ENCODE data around the gene FBXO9.

Gene FBXO9

GRCh38 chr6:53065266-53066076 is at the start of gene FBXO9:
FBXO9 (plus strand) TSS chr6:53065404; CDS start chr6:53065790, 386 bp downstream.
- no peak for DNase-seq (ENCODE audit: low read depth, low spot score)

GRCh38 chr6:53015486-53015885 is 49.7 kb upstream of the FBXO9 start:
- DNase-seq (ENCODE audit: low read depth, low spot score): no peak

GRCh38 chr6:53018446-53018845 is 46.8 kb upstream of the FBXO9 start:
- no peak for DNase-seq (ENCODE audit: low read depth, low spot score)

- DNase-seq (ENCODE audit: low read depth, low spot score): no peak
Measured at GRCh38 chr6:53020005-53020744, 45.0 kb upstream of the FBXO9 start.

GRCh38 chr6:53023323-53023722 is 41.9 kb upstream of the FBXO9 start:
- no peak for DNase-seq (ENCODE audit: low read depth, low spot score)

GRCh38 chr6:53026526-53026925 is 38.7 kb upstream of the FBXO9 start:
- DNase-seq (ENCODE audit: low read depth, low spot score): no peak

- no peak for DNase-seq (ENCODE audit: low read depth, low spot score)
Measured at GRCh38 chr6:53027131-53027718, 38.0 kb upstream of the FBXO9 start.

GRCh38 chr6:53028467-53028866 is 36.7 kb upstream of the FBXO9 start:
- DNase-seq (ENCODE audit: low read depth, low spot score): no peak

- no peak for DNase-seq (ENCODE audit: low read depth, low spot score)
Measured at GRCh38 chr6:53029257-53029656, 35.9 kb upstream of the FBXO9 start.

GRCh38 chr6:53029761-53030160 is 35.4 kb upstream of the FBXO9 start:
- no peak for DNase-seq (ENCODE audit: low read depth, low spot score)

- no peak for DNase-seq (ENCODE audit: low read depth, low spot score)
Measured at GRCh38 chr6:53031281-53031680, 33.9 kb upstream of the FBXO9 start.

GRCh38 chr6:53032849-53033248 is 32.4 kb upstream of the FBXO9 start:
- no peak for DNase-seq (ENCODE audit: low read depth, low spot score)

- peak; percentile 15 for DNase-seq (ENCODE audit: low read depth, low spot score)
Measured at GRCh38 chr6:53033764-53034163, 31.4 kb upstream of the FBXO9 start.

- no peak for DNase-seq (ENCODE audit: low read depth, low spot score)
Measured at GRCh38 chr6:53035549-53036213, 29.5 kb upstream of the FBXO9 start.

GRCh38 chr6:53038141-53038540 is 27.1 kb upstream of the FBXO9 start:
- DNase-seq (ENCODE audit: low read depth, low spot score): no peak

GRCh38 chr6:53038596-53038995 is 26.6 kb upstream of the FBXO9 start:
- no peak for DNase-seq (ENCODE audit: low read depth, low spot score)

- DNase-seq (ENCODE audit: low read depth, low spot score): no peak
Measured at GRCh38 chr6:53041356-53041755, 23.8 kb upstream of the FBXO9 start.

- DNase-seq (ENCODE audit: low read depth, low spot score): no peak
Measured at GRCh38 chr6:53042112-53042511, 23.1 kb upstream of the FBXO9 start.

- no peak for DNase-seq (ENCODE audit: low read depth, low spot score)
Measured at GRCh38 chr6:53043581-53043980, 21.6 kb upstream of the FBXO9 start.

GRCh38 chr6:53044071-53044470 is 21.1 kb upstream of the FBXO9 start:
- DNase-seq (ENCODE audit: low read depth, low spot score): no peak

GRCh38 chr6:53044572-53044971 is 20.6 kb upstream of the FBXO9 start:
- DNase-seq (ENCODE audit: low read depth, low spot score): no peak
